Measurements from ENCODE around the gene SCAP. TPM values are rescaled to one million over a fixed set of nuclear protein-coding genes. Genes with fewer than 3 reads are reported as not detected.
A peak's percentile ranks its signal among the peaks of the same experiment; 100 is the strongest.

Gene SCAP
- total and polyA plus RNA-seq, 4 donors: 44.1 to 91.8 (median 47.4) TPM

DNA sequence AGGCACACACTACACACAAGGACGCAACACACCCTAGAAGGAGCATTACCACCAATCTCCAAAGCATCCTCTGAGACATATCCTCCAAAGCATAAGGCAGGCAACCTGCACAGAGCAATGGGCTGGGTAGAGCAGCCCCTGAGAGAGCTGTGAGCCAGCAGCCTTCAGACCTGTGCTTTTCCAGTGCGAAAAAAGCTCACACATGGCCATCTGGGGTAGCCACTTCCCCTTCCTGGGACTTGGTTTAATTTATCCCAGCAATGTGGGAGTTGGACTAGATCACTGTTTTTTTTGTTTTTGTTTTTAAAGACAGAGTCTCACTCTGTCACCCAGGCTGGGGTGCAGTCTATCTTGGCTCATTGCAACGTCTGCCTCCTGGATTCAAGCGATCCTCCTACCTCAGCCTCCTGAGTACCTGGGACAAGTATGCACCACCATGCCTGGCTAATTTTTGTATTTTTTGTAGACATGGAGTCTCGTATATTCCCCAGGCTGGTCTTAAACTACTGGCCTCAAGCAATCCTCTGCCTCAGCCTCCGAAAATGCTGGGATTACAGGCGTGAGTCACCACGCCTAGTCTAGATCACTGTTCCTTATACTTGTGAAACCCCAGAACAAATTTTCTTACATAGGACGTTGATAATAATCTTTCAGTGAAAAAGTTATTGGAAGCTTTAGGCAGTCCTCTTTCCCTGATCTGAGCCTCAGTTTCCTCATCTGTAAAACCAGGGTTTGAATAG is 76.0 kb downstream of the SCAP start:
- Histone ChIP-seq H3K27ac (ENCODE audit: low read depth in 1 of 2, low read length in 1 of 2) (no peak overlapping the region), H3K36me3 (ENCODE audit: control insufficient read depth in 4 of 4, insufficient read depth in 4 of 4, low read length in 4 of 4) (peaks cover 0 to 20% (median 5%) of the 10 kb centered on the region in 4 donors), H3K9me3 (ENCODE audit: control insufficient read depth in 4 of 4, insufficient read depth in 3 of 4, low read length in 3 of 4) (no peaks in the 10 kb centered on the region), H3K4me1 (ENCODE audit: control insufficient read depth in 5 of 5, insufficient read depth in 5 of 5, low read length in 5 of 5) (peaks cover under 1 to 18% (median 8%) of the 10 kb centered on the region in 5 donors), H3K4me3 (no peak overlapping the region), H3K9ac (ENCODE audit: insufficient read depth in 1 of 2, low read length in 2 of 2) (no peak overlapping the region), H3K27me3 (ENCODE audit: control insufficient read depth in 3 of 3, insufficient read depth in 3 of 3, low read length in 2 of 3) (no peaks in the 10 kb centered on the region)
- 90 to 92% methylated on average over 9 of the region's 9 CpGs for WGBS, 2 donors
- DNase-seq: no peak
- no peak for ATAC-seq (ENCODE audit: insufficient read depth, low FRiP score)
- TF ChIP-seq, protein P1, sequence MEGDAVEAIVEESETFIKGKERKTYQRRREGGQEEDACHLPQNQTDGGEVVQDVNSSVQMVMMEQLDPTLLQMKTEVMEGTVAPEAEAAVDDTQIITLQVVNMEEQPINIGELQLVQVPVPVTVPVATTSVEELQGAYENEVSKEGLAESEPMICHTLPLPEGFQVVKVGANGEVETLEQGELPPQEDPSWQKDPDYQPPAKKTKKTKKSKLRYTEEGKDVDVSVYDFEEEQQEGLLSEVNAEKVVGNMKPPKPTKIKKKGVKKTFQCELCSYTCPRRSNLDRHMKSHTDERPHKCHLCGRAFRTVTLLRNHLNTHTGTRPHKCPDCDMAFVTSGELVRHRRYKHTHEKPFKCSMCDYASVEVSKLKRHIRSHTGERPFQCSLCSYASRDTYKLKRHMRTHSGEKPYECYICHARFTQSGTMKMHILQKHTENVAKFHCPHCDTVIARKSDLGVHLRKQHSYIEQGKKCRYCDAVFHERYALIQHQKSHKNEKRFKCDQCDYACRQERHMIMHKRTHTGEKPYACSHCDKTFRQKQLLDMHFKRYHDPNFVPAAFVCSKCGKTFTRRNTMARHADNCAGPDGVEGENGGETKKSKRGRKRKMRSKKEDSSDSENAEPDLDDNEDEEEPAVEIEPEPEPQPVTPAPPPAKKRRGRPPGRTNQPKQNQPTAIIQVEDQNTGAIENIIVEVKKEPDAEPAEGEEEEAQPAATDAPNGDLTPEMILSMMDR (IDR thresholded peaks at IDR 0.05; ENCODE audit: control extremely low read depth, extremely low read depth): no peak

DNA sequence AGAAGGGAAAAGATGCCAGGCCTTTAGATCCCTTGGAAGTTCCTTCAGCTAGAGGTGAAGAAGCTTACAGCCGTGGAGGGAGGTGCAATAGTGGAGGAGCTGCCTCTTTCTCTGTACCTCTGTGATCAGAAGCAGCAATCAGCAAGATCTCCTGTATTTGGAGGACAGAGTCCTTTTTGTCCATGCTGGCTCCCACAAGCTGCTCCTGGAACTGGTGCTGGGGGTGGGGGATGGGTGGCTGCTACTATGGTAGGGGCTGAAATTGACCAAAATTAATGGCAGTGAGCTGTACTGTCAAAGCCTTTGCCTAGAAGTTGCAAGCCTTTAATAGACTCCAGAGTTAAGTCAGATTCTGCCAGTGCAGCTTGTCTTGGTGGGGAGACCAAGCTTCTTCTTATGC is 76.7 kb downstream of the SCAP start:
- H3K27ac ChIP-seq (ENCODE audit: low read depth in 1 of 2, low read length in 1 of 2): no peak overlapping the region
- H3K9me3 ChIP-seq (ENCODE audit: control insufficient read depth in 4 of 4, insufficient read depth in 3 of 4, low read length in 3 of 4): no peaks in the 10 kb centered on the region
- H3K4me1 ChIP-seq (ENCODE audit: control insufficient read depth in 5 of 5, insufficient read depth in 5 of 5, low read length in 5 of 5): peaks cover 7 to 21% (median 11%) of the 10 kb centered on the region in 5 donors
- peaks cover 0 to 17% (median 5%) of the 10 kb centered on the region in 4 donors for H3K36me3 ChIP-seq (ENCODE audit: control insufficient read depth in 4 of 4, insufficient read depth in 4 of 4, low read length in 4 of 4)
- H3K9ac ChIP-seq (ENCODE audit: insufficient read depth in 1 of 2, low read length in 2 of 2): no peak overlapping the region
- TF ChIP-seq, protein P1 (IDR thresholded peaks at IDR 0.05; ENCODE audit: control extremely low read depth, extremely low read depth): no peak
- ATAC-seq (ENCODE audit: insufficient read depth, low FRiP score) (no peak), DNase-seq (no peak)
- 82 to 87% methylated on average over 1 of the region's 1 CpG for WGBS, 2 donors
- H3K27me3 ChIP-seq (ENCODE audit: control insufficient read depth in 3 of 3, insufficient read depth in 3 of 3, low read length in 2 of 3): no peaks in the 10 kb centered on the region
- no peak overlapping the region for H3K4me3 ChIP-seq

DNA sequence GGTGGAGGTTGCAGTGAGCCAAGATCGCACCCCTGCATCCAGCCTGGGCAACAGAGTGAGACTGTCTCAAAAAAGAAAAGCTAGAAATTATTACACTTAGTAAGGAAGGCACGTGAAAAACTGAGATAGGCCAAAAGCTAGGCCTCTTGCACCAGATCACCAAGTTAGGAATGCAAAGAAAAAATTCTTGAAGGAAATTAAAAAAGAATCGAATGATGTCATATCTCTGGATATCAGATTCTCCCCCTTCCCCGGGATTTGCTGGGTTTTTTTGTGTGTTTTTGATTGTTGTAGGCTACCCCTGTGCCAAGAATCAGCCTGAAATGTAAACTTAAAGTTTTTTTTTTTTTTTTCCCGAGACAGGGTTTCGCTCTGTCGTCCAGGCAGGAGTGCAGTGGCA is 77.5 kb downstream of the SCAP start:
- Histone ChIP-seq H3K4me3 (no peak overlapping the region), H3K27me3 (ENCODE audit: control insufficient read depth in 3 of 3, insufficient read depth in 3 of 3, low read length in 2 of 3) (no peaks in the 10 kb centered on the region), H3K4me1 (ENCODE audit: control insufficient read depth in 5 of 5, insufficient read depth in 5 of 5, low read length in 5 of 5) (peaks cover 8 to 25% (median 14%) of the 10 kb centered on the region in 5 donors), H3K36me3 (ENCODE audit: control insufficient read depth in 4 of 4, insufficient read depth in 4 of 4, low read length in 4 of 4) (peaks cover 0 to 17% (median 5%) of the 10 kb centered on the region in 4 donors), H3K27ac (ENCODE audit: low read depth in 1 of 2, low read length in 1 of 2) (no peak overlapping the region), H3K9me3 (ENCODE audit: control insufficient read depth in 4 of 4, insufficient read depth in 3 of 4, low read length in 3 of 4) (no peaks in the 10 kb centered on the region), H3K9ac (ENCODE audit: insufficient read depth in 1 of 2, low read length in 2 of 2) (peak overlapping the region in 1 of 2 donors; percentile 53)
- DNase-seq: peak; percentile 40 to 85 (median 84)
- TF ChIP-seq, protein P1 (IDR thresholded peaks at IDR 0.05; ENCODE audit: control extremely low read depth, extremely low read depth): no peak
- no peak for ATAC-seq (ENCODE audit: insufficient read depth, low FRiP score)
- WGBS, 2 donors: 76 to 78% methylated on average over 7 of the region's 7 CpGs

Data from lung (tissue), 12 donors.